Effector CD8-positive, alpha-beta T cell (primary cell): ENCODE measurements around the gene ATP2C1.
"Not testable (repeated sequence)": the region's sequence is repeated elsewhere in the genome, so short reads cannot be mapped to it uniquely, and the experiment has no call there.

ENCODE experiments used
- DNase-seq: peaks from one replicate; lab custom pipeline; 2025; lab: John Stamatoyannopoulos, UW
- total RNA-seq, 4 experiments: gene quantifications; one replicate each; lab custom pipeline; 2026; lab: John Stamatoyannopoulos, UW

ATP2C1 gene, protein sequence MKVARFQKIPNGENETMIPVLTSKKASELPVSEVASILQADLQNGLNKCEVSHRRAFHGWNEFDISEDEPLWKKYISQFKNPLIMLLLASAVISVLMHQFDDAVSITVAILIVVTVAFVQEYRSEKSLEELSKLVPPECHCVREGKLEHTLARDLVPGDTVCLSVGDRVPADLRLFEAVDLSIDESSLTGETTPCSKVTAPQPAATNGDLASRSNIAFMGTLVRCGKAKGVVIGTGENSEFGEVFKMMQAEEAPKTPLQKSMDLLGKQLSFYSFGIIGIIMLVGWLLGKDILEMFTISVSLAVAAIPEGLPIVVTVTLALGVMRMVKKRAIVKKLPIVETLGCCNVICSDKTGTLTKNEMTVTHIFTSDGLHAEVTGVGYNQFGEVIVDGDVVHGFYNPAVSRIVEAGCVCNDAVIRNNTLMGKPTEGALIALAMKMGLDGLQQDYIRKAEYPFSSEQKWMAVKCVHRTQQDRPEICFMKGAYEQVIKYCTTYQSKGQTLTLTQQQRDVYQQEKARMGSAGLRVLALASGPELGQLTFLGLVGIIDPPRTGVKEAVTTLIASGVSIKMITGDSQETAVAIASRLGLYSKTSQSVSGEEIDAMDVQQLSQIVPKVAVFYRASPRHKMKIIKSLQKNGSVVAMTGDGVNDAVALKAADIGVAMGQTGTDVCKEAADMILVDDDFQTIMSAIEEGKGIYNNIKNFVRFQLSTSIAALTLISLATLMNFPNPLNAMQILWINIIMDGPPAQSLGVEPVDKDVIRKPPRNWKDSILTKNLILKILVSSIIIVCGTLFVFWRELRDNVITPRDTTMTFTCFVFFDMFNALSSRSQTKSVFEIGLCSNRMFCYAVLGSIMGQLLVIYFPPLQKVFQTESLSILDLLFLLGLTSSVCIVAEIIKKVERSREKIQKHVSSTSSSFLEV
- 64.7 to 76.9 (median 72.9) reads per million in 4 experiments for total RNA-seq

DNA sequence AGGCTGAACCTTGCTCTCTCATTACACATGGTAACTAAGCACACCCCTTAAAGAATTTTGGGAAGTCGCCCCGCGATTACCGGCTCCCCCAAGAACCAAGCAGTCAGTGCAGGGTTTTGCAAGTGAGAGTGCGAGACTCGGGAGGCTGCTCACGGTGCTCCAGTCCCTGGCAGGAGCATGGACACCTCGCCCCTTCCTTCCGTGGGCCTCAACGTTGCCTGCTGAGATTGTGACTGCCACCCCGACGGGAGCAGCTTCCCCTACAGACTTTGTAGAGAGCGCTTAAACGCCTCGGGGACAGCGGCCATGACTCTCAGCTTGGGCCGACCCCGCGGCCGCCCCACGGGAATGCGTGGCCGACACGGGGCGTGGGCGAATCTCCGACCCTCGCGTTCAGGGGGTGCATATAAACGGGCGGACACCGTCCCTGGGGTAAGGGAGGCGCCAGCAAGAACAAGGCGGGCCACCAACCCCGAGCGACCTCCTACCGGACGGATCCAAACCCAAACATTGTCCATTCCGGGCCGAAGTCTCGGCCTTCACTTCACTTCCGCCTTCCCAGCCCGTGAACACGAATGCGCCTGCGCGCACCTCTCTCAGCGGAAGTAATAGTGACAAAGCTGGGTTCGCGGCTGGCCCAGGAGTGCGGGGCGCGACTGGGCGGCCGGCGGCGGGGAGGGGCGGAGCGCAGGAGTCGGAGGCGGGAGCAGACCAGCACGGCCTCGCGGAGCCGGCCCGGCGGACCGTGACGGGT is at the start of gene ATP2C1:
TSS of gene ATP2C1 (plus strand) at position 709 of the 754 bp plus-strand sequence. CDS start 686 bp downstream, outside the sequence.
- DNase-seq: peak; percentile 86

DNA sequence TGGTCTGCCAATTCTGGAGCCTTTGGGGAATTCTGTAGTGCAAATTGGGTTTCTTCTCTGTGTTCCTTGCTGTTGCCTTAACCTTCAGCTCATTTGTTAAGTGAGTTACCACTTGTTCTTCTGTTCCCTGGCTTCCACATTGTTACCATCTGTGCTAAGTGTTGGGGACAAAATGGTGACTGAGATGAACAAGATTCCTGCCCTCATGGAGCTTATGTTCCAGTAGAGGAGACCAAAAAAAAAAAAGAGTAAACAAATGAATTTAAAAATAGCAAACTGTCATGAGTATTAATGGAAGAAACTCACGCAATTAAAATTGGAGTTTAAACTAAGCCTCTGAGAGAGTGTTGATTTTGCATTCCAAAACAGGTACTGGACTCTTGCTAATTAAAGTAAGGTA is 49.4 kb upstream of the ATP2C1 start:
- DNase-seq: no peak

DNA sequence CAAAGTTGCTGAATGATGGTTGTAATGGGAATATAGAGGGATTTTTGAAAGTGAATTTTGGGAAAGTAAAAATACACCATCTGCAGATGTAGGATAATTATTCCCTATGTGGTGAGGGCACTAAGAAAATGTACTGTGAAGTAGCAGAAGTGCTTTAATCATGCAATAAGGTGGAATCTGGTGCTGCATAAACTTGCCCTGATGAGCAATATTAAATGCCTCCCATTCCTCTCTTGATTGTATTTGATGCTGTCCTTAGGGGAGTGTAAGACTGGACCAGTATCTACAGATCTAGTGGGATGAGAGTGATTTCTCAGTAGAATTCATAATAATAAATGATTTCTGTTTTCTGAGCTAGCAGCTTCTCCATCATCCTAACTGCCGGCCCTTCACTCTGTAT is 47.7 kb upstream of the ATP2C1 start:
- no peak for DNase-seq

DNA sequence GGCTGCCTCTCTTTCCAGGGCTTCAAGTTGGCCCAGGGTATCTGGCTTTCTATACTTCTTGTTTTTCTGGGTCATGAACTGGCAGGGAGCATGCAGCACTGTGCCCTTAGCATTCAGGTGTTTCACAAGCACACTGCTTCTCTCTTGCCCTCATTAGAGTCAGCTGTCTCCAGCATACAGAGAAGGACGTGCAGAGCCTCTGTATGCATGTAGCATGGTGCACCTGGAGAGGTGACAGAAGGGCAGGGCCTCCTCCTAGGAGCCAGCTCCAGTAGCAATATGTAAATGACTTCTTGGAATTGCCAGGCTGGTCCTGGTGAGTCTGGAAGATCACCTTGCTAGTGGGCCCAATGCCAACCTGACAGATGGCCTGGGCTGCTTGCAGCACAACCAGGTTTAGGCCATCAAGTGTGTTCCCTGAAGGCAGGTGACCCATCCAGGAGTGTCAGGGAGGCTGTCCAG is 44.8 kb upstream of the ATP2C1 start:
- no peak for DNase-seq

DNA sequence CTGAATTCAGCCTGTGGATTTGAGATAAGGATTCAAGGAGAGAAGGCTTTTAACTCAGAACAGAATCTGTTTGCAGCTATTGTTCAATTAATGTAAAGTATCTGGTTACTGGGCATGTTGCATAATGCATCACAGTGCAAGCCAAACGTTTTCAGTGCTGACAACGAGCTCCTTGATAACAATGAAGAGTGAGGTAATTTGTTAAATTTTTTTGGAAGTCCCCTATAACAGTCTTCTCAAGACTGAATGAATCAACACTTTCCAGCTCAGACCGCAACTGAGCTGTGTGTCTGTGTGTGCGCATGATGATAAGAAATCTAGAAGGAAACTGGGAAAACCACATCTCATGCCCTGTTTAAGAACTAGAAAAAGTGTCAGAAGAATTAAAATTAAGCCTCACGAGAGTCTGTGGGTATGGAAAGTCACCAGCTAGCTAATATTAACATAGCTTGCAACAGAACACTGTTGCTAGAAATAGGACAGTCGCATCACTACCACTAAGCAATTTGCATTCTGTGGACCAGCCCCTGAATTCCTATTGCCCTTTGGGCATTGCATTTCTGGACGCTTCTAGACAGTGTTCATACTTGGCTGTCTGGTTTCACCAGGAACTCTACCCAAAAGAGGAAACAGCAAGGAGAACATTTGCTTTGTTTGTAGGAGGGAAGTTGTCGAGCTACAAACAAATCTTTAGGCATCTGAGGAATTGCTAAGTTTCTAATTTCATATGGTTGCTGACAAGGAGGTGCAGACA is 43.7 kb upstream of the ATP2C1 start:
- no peak for DNase-seq

DNA sequence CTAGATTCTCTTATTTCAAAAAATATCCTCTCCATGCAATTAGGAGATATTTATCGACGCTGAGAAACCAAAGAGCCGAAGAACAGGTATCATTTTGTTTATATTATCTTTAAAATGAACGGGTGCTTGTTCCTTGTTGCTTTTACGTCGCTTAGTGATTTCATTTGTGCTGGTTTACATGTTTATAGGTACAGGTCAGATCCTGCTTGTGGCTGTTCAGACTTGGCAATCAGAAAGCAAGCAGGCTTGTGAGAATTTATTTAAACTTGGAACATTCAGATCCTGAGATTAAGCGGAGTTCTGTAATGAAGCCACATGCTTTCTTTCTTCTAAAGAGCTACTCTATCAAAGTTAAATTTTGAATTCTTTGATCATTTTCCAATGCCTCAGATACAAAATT is 43.0 kb upstream of the ATP2C1 start:
- DNase-seq: no peak

DNA sequence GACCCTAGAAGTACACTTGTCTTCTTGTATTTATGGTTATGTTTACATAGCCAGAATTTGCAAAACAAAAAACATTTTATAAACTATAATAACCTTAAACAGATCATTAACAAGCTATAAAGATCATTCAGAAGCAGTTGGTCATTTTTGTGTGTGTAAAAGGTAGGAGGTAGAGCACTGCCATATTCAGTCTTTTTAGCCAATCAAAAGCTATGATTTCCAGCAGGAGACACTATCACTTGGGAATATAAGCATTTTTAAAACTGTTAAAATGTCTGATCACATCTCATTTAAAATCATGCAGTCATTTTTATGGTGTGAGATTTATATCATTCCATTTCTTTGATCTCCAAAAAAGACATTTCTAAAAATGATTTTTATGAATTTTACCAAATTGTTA is 42.6 kb upstream of the ATP2C1 start:
- no peak for DNase-seq

DNA sequence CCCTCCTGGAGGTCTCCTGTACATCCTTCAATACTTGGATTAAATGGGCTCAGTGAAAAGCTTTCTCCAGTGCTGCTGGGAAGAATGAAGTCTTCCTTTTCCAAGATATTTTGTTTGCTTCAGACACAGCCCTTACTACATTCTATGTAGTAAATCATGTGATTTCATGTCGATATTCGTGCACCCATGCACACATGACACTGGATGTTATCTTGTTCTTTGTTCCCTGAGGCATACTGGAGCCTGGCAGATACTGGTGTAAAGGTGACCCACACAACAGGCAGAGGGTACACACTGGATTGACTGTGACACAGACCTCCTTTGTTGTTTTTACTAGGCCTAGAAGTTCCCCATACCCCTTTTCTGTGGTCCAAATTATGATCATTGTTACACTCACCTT is 40.3 kb upstream of the ATP2C1 start:
- no peak for DNase-seq

DNA sequence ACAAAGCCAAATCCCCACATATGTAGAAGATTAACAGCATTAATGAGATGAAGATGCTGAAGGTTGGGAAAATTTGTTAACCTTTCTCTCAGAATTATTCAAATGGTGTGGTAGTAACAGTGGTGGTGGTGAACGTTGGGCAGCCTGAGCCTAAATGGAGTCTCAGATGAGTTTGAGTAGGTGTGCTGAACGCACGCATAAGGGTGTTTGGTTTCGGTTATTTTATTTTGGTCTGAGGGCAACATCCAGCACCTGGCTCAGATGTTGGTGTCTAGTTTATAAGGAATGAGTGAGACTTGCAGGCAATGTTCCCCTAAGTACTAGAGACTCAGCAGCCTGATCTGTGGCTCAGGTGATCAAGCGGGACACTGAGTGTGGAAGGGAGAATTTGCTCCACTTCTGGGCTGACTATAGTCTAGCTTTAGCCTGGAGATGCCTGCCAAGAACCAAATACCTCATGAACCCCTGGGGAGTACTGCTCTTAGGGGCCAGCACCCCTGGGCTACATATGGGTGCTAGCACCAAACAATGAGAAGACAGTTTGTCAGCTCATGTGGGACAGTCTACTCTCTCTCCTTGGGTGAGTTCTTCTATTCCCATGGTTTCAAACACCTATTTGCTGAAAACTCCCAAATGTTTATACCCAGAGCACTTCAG is 39.5 kb upstream of the ATP2C1 start:
- DNase-seq: no peak

DNA sequence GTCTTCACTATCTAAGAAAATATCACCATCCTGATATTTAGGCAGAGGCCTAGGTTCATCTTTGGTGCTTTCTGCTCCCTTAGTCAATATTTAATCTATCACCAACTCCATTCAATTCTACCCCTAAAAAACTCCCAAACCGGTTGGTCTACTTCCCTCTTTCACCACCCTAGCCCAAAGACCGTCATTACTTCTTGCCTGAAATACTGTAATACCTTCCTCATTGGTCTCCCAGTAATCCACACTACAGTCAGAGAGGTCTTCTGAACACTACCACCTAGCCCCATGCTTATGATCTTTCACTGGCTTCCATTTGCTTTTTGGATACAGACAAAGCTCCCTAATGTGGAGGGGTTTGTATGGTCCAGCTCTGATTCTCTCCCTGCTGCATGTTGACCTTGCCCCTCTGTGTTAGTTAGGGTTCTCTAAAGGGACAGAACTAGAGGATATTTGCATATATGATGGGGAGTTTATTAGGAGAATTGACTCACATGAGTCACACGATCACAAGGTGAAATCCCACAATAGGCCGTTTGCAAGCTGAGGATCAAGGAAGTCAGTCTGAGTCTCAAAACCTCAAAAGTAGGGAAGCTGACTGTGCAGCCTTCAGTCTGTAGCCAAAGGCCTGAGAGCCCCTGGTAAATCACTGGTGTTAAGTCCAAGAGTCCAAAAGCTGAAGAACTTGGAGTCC is 36.4 kb upstream of the ATP2C1 start:
- DNase-seq: no peak

DNA sequence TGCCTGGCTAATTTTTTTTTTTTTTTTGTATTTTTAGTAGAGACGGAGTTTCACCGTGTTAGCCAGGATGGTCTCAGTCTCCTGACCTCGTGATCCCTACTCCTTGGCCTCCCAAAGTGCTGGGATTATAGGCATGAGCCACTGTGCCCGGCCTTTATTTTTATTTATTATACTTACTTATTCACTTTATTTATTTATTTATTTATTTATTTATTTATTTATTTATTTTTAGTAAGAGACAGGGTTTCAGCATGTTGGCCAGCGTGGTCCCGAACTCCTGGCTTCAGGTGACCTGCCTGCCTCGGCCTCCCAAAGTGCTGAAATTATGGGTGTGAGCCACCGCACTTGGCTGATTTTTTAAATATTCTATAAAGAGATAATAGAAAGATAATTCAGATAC is 31.8 kb upstream of the ATP2C1 start:
- not testable (repeated sequence) for DNase-seq

DNA sequence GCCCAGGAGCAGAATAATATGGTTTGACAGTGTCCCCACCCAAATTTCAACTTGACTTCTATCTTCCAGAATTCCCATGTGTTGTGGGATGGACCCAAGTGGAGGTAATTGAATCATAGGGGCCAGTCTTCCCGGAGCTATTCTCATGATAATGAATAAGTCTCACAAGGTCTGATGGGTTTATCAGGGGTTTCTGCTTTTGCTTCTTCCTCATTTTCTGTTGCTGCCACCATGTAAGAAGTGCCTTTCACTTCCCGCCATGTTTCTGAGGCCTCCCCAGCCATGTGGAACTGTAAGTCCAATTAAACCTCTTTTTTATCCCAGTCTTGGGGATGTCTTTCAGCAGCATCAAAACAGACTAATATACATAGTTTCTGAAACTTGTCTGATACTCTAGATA is 28.4 kb upstream of the ATP2C1 start:
- DNase-seq: no peak

DNA sequence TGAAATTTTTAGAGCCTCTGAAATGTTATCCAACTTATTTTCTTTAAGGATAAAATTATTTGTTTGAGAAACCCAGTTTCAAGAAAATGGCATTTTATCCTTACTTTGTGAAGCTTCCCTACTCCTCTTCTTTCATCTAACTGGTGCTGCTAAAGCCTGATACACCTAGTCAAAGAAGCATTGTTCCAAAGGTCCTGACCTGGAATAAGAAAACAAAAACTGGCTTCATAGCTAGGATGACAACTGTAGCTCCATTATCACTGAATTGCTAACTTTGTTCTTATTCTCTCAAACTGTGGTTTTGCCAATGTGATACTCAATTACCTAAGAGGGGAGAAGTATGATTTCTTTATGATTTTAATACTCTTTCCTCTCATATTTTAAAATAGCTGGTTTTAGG is 27.6 kb upstream of the ATP2C1 start:
- no peak for DNase-seq

DNA sequence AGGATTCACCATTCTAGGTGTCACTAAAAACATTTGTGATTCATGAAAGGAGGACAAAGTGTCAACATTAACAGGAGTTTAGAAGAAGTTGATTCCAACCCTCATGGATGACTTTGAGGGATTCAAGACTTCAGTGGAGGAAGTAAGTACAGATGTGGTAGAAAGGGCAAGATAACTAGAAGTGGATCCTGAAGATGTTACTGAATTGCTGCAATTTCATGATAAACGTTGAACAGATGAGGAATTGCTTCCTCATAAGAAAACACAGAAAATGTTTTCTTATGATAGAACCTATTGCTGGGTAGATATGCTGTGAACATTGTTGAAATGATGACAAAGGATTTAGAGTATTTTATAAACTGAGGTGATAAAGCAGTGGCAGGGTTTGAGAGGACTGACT is 23.5 kb upstream of the ATP2C1 start:
- no peak for DNase-seq

DNA sequence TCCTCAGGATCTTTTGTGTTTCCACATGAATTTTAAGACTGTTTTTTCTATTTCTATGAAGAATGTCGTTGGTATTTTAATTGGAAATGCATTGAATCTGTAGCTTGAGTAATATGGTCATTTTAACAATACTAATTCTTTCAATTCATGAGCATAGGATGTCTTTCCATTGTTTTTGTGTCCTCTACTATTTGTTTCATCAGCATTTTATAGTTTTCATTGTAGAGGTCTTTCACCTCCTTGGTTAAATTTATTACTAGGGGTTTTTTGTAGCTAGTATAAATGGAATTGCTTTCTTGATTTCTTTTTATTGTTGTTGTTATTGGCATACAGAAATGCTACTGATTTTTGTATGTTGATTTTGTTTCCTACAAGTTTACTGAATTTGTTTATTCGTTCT is 17.3 kb upstream of the ATP2C1 start:
- DNase-seq: no peak

DNA sequence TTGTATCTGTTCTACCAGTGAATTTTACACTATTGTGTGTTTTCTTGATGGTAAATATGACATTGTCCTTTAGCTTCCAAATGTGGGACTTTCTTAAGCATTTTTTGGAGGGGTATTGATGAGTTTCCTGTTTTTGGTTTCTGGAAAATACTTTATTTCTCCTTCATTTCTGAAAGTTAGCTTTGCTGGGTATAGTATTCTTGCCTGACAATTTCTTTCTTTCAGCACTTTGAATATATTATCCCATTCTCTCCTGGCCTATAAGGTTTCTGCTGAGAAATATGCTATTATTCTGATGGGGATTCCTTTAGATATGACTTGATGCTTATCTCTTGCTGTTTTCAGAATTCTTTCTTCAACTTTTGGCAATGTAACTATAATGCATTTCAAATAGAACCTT is 15.4 kb upstream of the ATP2C1 start:
- DNase-seq: no peak

DNA sequence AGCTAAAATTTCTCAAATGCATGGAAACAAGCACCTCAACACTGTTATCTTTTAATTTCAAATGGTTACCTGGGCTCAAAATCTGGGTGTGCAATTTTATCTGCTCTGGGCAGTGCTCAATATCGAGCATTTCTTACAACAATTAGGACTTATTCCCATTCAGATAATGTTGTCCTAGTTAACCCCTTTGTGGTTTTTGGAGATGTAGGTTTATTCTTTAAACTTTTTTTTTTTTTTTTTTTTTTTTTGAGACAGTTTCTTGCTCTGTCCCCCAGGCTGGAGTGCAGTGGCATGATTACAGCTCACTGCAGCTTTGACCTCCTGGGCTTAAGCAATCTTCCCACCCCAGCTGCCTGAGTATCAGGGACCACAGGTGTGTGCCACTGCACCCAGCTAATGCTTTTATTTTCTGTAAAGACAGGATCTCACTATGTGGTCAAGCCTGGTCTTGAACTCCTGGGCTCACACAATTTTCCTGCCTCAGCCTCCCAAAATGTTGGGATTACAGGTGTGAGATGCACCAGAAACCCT is 4.4 kb upstream of the ATP2C1 start:
- DNase-seq: no peak

DNA sequence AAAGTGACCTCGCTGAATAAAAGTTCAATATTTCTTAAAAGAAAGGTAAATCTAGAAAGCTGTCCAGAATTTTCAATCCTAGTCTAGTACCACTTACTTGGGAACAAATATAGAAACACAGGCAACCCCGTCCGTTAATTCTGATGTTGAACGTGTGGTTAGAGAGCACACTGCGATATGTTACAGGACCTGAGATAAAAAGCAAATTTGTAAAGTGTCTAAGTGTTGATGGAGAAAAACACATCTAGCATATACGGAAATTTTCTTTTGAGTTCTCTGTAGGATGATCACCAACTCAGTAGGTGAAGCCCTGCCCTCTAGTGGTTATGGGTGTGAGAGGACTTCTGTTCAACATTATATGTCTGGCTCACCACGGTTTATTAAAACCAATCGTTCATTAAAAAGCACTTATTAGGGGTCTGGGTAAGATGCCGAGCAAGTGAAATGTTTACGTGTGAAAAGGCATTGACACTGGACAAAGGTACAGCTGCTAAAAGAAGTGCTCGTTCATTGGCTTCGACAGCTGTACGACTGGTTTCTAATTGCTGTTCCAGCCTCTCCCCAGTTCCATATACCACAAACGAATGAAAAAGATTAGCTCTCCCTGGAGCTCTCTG is 1.0 kb upstream of the ATP2C1 start:
- peak; percentile 43 for DNase-seq
